ENCODE results near the gene SLX9.
"Not testable (repeated sequence)": the region's sequence is repeated elsewhere in the genome, so short reads cannot be mapped to it uniquely, and the experiment has no call there.

Gene SLX9

DNA sequence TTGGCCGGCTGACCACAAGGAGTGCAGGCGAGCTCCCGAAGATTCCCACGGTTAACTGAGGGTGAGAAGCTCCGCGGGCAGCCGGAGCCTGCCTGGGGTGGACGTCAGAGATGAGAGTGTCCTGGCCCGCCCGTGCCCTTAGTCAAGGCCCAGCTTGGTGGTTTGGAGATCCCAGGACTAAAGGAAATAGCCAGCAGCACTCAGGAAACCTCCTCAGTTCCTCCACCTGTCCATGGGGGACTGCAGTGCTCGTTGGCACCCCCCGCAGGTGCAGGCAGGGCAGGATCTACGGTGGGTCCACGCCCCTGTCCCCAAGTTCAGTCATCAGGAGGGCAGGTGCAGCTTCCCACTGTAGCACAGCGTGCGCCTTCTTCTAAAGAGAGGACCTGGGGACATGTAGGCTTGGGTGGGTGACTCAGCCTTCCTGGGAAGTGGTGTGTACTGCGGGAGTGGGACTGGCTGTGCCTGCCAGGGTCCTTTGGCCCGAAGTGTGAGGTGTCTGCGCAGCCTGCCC lies 32.5 kb downstream of the SLX9 start:
- FAIRE-seq: no peak

DNA sequence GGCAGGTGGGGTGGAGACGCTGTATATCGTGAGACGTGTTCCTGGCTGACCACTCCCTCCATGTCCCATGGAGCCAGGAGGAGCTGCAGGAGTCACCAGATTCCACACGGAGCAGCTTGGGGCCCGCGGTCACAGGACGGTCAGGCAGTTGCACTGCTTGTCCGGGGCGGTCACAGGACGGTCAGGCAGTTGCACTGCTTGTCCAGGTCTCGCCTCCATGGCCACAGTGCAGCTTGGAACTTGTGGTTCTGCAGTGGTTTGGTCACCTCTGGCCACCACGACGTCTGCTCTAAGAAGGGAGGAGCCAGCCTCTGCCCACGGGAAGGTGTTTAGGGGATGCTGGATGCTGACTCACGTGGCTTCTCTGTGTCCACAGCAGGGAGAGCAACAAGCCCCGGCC lies 33.0 kb downstream of the SLX9 start:
- FAIRE-seq (no peak), DNase-seq (ENCODE audit: insufficient read length, low spot score) (no peak)

More for the DNA sequence above, 32.5 kb downstream of the SLX9 start:
- no peak for DNase-seq (ENCODE audit: insufficient read length, low spot score)

DNA sequence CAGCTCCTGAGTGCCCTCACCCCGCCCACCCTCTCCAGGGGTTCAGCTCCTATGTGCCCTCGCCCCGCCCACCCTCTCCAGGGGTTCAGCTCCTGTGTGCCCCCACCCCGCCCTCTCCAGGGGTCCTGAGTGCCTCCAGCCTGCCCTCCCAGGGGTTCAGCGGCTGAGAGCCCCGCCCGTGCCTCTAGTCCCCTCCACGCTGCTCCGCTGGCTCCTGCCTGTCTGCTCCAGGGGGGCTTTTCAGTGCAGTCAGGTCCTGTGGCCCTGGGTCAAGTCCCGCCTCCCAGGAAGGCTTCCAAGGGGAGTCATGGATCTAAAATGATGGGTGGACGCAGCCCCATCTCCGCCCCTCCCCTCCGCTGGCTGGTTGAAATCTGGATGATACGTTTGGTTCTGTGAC lies 33.8 kb downstream of the SLX9 start:
- FAIRE-seq (no peak), DNase-seq (ENCODE audit: insufficient read length, low spot score) (no peak)

GRCh38 chr21:44974676-44975075 lies 34.8 kb downstream of the SLX9 start:
- FAIRE-seq: no peak

GRCh38 chr21:44975720-44976555 lies 36.1 kb downstream of the SLX9 start:
- DNase-seq (ENCODE audit: insufficient read length, low spot score) (no peak), FAIRE-seq (no peak)

More at GRCh38 chr21:44974676-44975075, 34.8 kb downstream of the SLX9 start:
- no peak for DNase-seq (ENCODE audit: insufficient read length, low spot score)

- DNase-seq (ENCODE audit: insufficient read length, low spot score); FAIRE-seq: not testable (repeated sequence)
Measured at GRCh38 chr21:44976556-44977393, 36.9 kb downstream of the SLX9 start.

DNA sequence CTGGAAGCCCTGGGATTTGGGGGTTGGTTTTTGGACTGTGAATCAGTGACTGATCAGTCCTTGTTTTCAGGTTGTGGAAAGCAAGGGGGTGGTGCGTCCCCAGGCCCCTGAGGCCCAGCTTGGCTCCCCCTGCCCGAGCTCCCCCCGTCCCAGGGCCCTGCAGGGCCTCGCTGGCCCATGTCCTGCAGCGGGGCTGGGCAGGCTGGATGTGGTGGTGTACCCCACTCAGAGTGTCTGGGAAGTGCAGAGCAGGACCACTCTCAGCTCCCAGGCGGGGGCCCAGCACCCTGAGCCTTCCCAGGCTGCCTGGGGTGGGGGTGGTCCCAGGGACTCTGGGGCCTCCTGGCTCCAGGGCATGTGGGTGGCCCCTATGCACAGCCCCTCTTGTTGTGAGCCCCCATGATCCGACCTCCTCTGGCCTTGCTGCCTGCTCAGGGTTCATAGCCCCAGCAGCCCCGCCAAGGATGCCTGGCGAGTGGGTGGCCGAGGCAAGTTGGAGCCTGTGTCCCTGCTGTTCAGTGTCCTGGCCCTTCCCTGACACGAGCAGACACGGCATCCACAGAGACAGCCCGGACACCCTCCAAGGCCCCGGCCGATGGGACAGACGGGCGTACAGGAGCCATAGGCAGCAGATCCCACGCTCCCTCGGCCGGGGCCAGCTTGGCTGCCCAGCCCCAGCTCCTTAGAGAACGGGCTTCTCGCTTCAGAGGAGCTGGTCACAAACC lies 37.9 kb downstream of the SLX9 start:
- FAIRE-seq: no peak
- DNase-seq (ENCODE audit: insufficient read length, low spot score): no peak

GRCh38 chr21:44979687-44980561 lies 40.1 kb downstream of the SLX9 start:
- FAIRE-seq: no peak
- no peak for DNase-seq (ENCODE audit: insufficient read length, low spot score)

DNA sequence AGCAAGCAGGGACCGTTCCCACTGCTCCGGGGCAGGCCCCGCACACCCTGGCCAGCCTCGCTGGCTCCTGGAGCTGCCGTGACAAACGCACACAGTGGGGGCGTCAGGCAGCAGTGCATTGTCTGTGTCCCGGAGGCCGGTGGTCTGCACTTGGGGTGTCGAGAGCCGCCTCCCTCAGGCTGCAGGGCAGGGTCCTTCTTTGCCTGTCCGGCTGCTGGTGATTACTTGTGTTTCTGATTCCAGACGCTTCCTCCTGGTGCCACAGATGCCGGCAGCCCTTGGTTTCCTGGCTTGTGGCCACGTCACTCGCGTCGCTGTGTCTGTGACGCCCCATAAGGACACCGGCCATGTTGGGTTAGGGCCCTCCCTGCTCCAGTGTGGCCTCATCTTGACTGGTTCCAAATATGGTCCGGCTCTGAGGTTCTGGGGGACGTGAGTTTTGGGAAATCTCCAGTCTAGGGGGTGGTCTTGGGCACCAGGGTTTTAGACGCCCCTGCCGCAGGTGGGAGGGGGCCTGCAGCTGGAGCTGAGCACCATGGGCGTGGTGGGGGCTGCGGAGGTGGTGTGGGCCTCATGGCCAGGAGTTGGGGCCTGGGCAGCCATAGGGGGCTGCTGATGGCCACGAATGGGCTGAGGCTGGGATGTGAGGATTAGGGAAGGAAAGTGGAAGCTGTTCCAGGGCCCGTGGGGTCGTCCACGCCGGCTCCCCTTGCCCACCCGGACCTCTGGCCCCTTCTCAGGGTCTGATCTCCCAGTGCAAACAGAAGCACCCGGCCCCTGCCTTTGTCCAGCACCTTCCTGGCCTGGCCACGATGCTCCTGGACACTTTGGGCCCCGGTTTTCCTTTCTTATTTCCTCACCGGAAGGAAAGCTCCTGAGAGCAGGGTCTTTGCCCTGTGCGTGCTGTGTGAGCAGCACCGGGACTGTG lies 41.0 kb downstream of the SLX9 start:
- DNase-seq (ENCODE audit: insufficient read length, low spot score) (no peak), FAIRE-seq (no peak)

- FAIRE-seq: no peak
- no peak for DNase-seq (ENCODE audit: insufficient read length, low spot score)
Measured at GRCh38 chr21:44982558-44983250, 42.9 kb downstream of the SLX9 start.

DNA sequence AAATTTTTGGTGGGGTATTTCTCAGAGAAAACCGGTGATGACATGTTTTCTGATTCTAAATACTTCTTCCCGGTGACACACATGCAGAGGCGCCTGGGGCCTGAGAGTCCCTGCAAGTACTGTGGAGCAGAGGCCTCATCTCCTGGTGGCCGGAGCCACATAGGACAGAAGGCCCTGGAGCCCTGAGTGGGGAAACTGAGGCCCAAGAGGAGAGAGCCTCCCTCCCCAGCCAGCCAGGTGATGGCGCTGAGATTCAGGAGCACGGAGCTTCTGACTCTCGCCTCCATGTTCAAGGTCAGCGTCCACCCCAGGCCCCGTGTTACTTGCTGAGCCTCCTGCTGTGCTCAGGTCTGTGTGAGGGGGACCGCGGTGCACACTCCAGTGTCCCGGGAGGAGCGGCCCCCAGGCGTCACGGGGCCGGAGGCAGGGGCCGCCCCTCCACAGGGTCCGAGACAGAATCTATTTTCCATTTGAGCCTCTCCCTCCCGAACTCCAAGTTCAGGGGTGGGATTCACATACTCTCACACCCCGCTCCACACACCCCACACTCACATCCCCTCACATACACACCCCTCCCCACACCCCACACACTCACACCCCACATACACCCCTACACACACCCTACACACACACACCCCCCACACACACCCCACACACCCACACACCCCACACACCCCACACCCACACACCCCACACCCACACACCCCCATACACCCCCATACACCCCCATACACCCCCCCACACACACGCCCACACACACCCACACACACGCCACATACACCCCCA lies 43.8 kb downstream of the SLX9 start:
- FAIRE-seq (no peak), DNase-seq (ENCODE audit: insufficient read length, low spot score) (no peak)

DNA sequence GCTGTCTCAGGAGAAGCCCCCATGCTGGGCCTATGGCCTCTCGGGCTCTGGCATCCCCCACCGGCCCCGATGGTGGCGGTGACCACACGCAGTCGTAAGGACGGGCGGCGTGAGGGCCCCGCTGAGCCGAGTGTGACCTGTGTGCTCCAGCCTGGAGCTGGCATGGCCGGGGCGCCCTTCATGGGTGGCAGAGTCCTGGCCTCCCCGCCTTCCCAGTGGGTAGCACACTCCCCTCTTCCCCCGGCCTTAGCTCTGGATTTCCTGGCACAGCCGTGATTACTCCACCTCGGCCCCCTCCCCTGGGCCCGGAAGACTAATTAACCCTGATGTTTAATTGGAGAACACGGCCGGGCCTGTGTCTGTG lies 44.6 kb downstream of the SLX9 start:
- DNase-seq (ENCODE audit: insufficient read length, low spot score) (no peak), FAIRE-seq (no peak)

GRCh38 chr21:44984792-44985440 lies 45.1 kb downstream of the SLX9 start:
- DNase-seq (ENCODE audit: insufficient read length, low spot score) (no peak), FAIRE-seq (no peak)

DNA sequence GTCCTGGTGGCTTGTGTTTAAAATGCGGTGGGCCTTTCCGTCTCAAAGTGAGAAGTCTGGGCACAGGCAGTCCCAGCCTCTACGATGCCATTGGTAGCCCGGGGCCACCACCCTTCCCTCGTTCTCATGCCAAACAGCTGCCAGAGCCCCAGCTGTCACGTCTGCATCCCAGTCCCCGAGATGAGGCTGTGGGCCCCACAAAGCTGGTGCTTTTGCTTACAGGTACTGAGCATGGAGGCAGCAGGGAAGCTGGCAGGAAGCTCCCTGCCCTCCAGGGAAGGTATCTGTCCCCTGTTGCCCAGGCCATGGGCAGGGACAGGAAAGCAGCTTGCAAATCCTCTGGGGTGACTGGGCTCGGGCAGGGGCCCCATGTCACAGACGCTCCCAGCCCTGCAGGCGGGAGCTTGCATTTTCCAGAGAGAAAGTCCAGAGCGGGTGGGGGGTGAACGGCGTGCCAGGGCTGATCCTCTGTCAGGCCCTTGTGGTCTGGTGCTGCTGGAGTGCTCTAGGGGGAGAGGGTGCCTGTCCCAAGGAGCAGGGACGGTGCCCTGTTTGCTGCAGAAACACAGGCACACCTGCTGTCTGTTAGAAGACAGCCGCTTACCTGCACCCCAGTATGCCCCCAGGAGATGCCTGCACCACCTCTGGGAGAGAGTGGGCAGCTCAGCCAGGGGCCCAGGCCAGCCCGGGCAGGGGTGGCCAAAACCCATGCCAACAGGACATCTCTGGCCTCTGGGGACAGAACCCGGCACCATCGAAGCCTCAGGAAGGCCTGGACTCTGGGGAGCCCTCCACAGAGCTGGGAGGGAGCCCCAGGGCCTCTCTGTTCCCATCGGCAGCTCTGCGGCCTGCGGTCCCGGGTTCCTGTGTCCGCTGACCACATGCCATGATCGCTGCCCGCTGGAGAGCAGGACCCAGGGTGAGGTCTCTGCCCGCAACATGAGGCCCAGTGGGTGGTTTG lies 45.9 kb downstream of the SLX9 start:
- DNase-seq (ENCODE audit: insufficient read length, low spot score): no peak
- no peak for FAIRE-seq

- no peak for FAIRE-seq
- DNase-seq (ENCODE audit: insufficient read length, low spot score): no peak
Measured at GRCh38 chr21:44986471-44987291, 46.9 kb downstream of the SLX9 start.

Data from GM19239 (cell line).